ENCODE measurements around the gene FAM174C. TPM values are rescaled to one million over a fixed set of nuclear protein-coding genes. Genes with fewer than 3 reads are reported as not detected.
A peak's percentile ranks its signal among the peaks of the same experiment; 100 is the strongest.

FAM174C gene
- total and polyA plus RNA-seq, 2 donors (not counting 3 experiments of a cell fraction or from before 2014, with no cell fraction given) = 46.7 to 83.9 TPM

DNA sequence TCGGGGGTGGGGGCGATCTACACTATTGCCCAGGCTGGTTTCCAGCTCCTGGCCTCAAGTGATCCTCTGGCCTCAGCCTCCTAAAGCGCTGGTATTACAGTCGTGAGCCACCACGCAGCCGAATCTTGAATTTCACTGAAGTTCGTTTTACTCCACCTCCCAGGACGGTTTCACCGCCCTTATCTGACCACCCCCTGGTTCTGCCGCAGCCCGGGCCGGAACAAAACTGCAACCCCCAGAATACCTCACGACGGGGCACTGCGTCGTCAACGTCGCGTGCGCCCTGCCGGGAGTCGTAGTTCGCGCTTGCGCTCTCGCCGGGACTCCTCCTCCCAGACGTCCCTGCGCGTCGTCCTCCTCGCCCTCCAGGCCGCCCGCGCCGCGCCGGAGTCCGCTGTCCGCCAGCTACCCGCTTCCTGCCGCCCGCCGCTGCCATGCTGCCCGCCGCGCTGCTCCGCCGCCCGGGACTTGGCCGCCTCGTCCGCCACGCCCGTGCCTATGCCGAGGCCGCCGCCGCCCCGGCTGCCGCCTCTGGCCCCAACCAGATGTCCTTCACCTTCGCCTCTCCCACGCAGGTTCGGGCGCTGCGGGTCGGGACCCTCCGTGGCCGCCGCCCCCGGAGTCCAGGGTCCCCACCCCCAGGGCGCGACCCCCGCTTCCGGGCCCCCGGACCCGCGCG is 33.8 kb upstream of the FAM174C start, which contains the start of gene ATP5F1D:
Gene ATP5F1D, plus strand, starts transcription at position 335 of the 679 bp plus-strand sequence. Its CDS starts 100 bp downstream, at position 435.
- intact Hi-C loops (cut with micrococcal nuclease) = loop anchor here (2.0 to 10.0 kb wide), 5 partner anchors 129 to 447 kb away; partner anchors contain the start of genes GPX4 and PTBP1
- DNase-seq (ENCODE audit: low read depth, low spot score) (peak; percentile 91), FAIRE-seq (peak; percentile 95)
- no peaks in the 10 kb centered on the region for H3K9me1 ChIP-seq (replicated peaks; ENCODE audit: control insufficient read depth, extremely low read depth, insufficient read depth, low read length)
- peak within 1 kb of the TSS; percentile 84 for H2AFZ ChIP-seq (ENCODE audit: low read depth, low read length)
- ChIA-PET CTCF (interaction anchor here (0.6 to 7.3 kb wide), 5 partner anchors 21 to 171 kb away, joined by 3 to 1001 read pairs (median 4); partner anchors contain the start of gene CIRBP), POLR2A (interaction anchor here (1.0 to 1.7 kb wide), 2 partner anchors 25 to 27 kb away, joined by 3 to 12 read pairs; partner anchors contain the start of gene CIRBP)
- H3K79me2 ChIP-seq (ENCODE audit: control insufficient read depth, insufficient read depth, low read length) = peaks cover 15% of the 10 kb centered on the region
- TF ChIP-seq, protein P1, sequence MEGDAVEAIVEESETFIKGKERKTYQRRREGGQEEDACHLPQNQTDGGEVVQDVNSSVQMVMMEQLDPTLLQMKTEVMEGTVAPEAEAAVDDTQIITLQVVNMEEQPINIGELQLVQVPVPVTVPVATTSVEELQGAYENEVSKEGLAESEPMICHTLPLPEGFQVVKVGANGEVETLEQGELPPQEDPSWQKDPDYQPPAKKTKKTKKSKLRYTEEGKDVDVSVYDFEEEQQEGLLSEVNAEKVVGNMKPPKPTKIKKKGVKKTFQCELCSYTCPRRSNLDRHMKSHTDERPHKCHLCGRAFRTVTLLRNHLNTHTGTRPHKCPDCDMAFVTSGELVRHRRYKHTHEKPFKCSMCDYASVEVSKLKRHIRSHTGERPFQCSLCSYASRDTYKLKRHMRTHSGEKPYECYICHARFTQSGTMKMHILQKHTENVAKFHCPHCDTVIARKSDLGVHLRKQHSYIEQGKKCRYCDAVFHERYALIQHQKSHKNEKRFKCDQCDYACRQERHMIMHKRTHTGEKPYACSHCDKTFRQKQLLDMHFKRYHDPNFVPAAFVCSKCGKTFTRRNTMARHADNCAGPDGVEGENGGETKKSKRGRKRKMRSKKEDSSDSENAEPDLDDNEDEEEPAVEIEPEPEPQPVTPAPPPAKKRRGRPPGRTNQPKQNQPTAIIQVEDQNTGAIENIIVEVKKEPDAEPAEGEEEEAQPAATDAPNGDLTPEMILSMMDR (IDR thresholded peaks at IDR 0.05; ENCODE audit: extremely low read depth in 1 of 2, insufficient read depth in 1 of 2, low read depth in 1 of 2, low read length in 2 of 2) = no peak
- no peak for TF ChIP-seq FOS (IDR thresholded peaks at IDR 0.05; ENCODE audit: borderline replicate concordance, insufficient read depth, low read length)
- TF ChIP-seq POLR2A (IDR thresholded peaks at IDR 0.05; ENCODE audit: low read depth, low read length) = peak; percentile 64
- TF ChIP-seq POLR2AphosphoS5 (IDR thresholded peaks at IDR 0.05; ENCODE audit: insufficient read depth, low read depth, low read length) = peak; percentile 91
- TF ChIP-seq, protein P2, sequence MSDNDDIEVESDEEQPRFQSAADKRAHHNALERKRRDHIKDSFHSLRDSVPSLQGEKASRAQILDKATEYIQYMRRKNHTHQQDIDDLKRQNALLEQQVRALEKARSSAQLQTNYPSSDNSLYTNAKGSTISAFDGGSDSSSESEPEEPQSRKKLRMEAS (IDR thresholded peaks at IDR 0.05; ENCODE audit: insufficient read depth, insufficient read length) = peak; percentile 58
- no peak for TF ChIP-seq MYC (IDR thresholded peaks at IDR 0.05; ENCODE audit: low read depth, low read length)
- no peak for TF ChIP-seq GATA2 (IDR thresholded peaks at IDR 0.05; ENCODE audit: insufficient read depth, insufficient read length, low read depth, low read length)
- peak within 1 kb of the TSS; percentile 38 to 74 (median 58) for H3K4me3 ChIP-seq (replicated peaks in 1 of 3; ENCODE audit: insufficient read depth in 1 of 3, low read depth in 1 of 3, low read length in 3 of 3)
- dilution Hi-C loops (cut with MboI; ENCODE audit: extremely low pct_ligation_motif_present, low sequenced_read_pairs) = no loop called here
- H3K4me2 ChIP-seq (ENCODE audit: insufficient read depth, low read length) = peak within 1 kb of the TSS; percentile 64
- H4K20me1 ChIP-seq (replicated peaks; ENCODE audit: control insufficient read depth, extremely low read depth, insufficient read depth, low read length) = no peaks in the 10 kb centered on the region
- no peaks in the 10 kb centered on the region for H3K27me3 ChIP-seq (ENCODE audit: control insufficient read depth in 2 of 2, insufficient read depth in 2 of 2, low read length in 2 of 2)
- H3K4me1 ChIP-seq (ENCODE audit: control insufficient read depth, extremely low read depth, insufficient read depth, low read length) = peaks cover 12% of the 10 kb centered on the region
- H3K9me3 ChIP-seq (replicated peaks; ENCODE audit: control insufficient read depth, insufficient read depth, low read length) = no peaks in the 10 kb centered on the region
- peak within 1 kb of the TSS; percentile 36 for H3K27ac ChIP-seq (ENCODE audit: insufficient read depth, low read depth, low read length)
- peak within 1 kb of the TSS; percentile 75 for H3K9ac ChIP-seq (replicated peaks; ENCODE audit: extremely low read depth, insufficient read depth, low read length)
- no TSS peak for BruUV-seq (replicated peaks)
- no peaks in the 10 kb centered on the region for H3K36me3 ChIP-seq (ENCODE audit: control insufficient read depth in 2 of 2, extremely low read depth in 1 of 2, insufficient read depth in 2 of 2, low read length in 2 of 2)
